MM.1S (cell line): ENCODE results near the gene AFAP1.

ENCODE experiments used
- DNase-seq: peaks from one replicate; pipeline ENCODE4 v3.0.0-alpha.2; 2015
- H2AFZ ChIP-seq: fragments of 300-600 bp; sonication (generic); 2 replicates; pipeline ENCODE4 v1.6.0; 2016; ENCODE audit warnings: antibody characterized with exemption, low read length
- H3F3A ChIP-seq: fragments of 300-600 bp; sonication (generic); 2 replicates; pipeline ENCODE4 v1.6.1; 2016; ENCODE audit warnings: mild to moderate bottlenecking, antibody characterized with exemption, low read length, moderate library complexity, mixed read lengths; ENCODE audit not compliant: insufficient read depth
- H3K27ac ChIP-seq: fragments of 300-600 bp; sonication (generic); 2 replicates; pipeline ENCODE4 v1.5.1; 2016; ENCODE audit warnings: mild to moderate bottlenecking, low read length
- H3K27me3 ChIP-seq: fragments of 300-600 bp; sonication (generic); replicated peaks from 2 replicates; pipeline ENCODE4 v1.6.0; 2016; ENCODE audit warnings: low read length; ENCODE audit not compliant: insufficient read depth
- H3K36me3 ChIP-seq: fragments of 300-600 bp; sonication (generic); replicated peaks from 2 replicates; pipeline ENCODE4 v1.6.1; 2016; ENCODE audit warnings: mild to moderate bottlenecking, low read length, mixed read lengths; ENCODE audit not compliant: insufficient read depth
- H3K4me1 ChIP-seq: fragments of 300-600 bp; sonication (generic); 2 replicates; pipeline ENCODE4 v1.6.1; 2016; ENCODE audit warnings: low read length, mixed read lengths
- H3K4me2 ChIP-seq: fragments of 300-600 bp; sonication (generic); 2 replicates; pipeline ENCODE4 v1.6.0; 2016; ENCODE audit warnings: low read depth, low read length
- H3K4me3 ChIP-seq: fragments of 300-600 bp; sonication (generic); 2 replicates; pipeline ENCODE4 v1.5.1; 2016; ENCODE audit warnings: low read length, mixed read lengths
- H3K79me2 ChIP-seq: fragments of 300-600 bp; sonication (generic); 2 replicates; pipeline ENCODE4 v1.6.1; 2016; ENCODE audit warnings: mixed run types, low read length, mixed read lengths
- H3K9ac ChIP-seq: fragments of 300-600 bp; sonication (generic); 2 replicates; pipeline ENCODE4 v1.6.1; 2016; ENCODE audit warnings: low read length, mixed read lengths
- H3K9me2 ChIP-seq: fragments of 300-600 bp; sonication (generic); replicated peaks from 2 replicates; pipeline ENCODE4 v1.6.1; 2016; ENCODE audit warnings: mild to moderate bottlenecking, low read length, mixed read lengths; ENCODE audit not compliant: insufficient read depth
- H3K9me3 ChIP-seq: fragments of 300-600 bp; sonication (generic); replicated peaks from 2 replicates; pipeline ENCODE4 v1.6.1; 2016; ENCODE audit warnings: mild to moderate bottlenecking, low read length, mixed read lengths; ENCODE audit not compliant: insufficient read depth
- H4K20me1 ChIP-seq: fragments of 300-600 bp; sonication (generic); 2 replicates; pipeline ENCODE4 v1.6.1; 2016; ENCODE audit warnings: mild to moderate bottlenecking, low read length, moderate library complexity, mixed read lengths; ENCODE audit not compliant: insufficient read depth
- EZH2 ChIP-seq: fragments of 300-600 bp; sonication (generic); optimal IDR thresholded peaks from 2 replicates; pipeline ENCODE3; 2017; ENCODE audit warnings: low read depth, mild to moderate bottlenecking, antibody characterized with exemption, low read length, mixed read lengths
- EZH2phosphoT487 ChIP-seq: fragments of 300-600 bp; sonication (generic); IDR thresholded peaks from 2 replicates; pipeline ENCODE4 v1.6.1; 2018; ENCODE audit warnings: antibody characterized with exemption, low read length
- TF ChIP-seq, protein P1 (sequence below): fragments of 300-600 bp; sonication (generic); IDR thresholded peaks from 2 replicates; pipeline ENCODE4 v1.5.1; 2016; ENCODE audit warnings: antibody characterized with exemption, low read length, mixed read lengths

AFAP1 gene

DNA sequence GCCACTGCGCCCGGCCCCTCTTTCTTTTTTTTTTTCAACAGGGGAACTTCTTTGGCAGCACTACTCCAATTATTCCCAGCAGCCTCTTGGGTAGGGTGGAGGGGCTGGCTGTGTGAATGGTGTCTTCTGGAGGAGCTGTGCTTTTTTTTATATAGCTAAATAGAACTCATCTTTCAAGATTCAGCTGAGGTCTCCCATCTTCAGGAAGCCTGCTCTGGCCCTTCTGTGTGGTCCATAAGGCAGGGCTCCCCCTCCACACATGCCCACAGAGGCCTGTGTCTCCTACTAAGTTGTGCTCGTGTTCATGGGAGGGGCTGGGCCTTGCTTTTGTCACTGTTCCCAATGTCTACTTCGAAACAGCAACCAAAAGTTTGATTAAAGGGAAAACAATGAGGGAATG is 116.8 kb downstream of the AFAP1 start:
- TF ChIP-seq EZH2phosphoT487 (no peak), EZH2 (no peak)
- TF ChIP-seq, protein P1, sequence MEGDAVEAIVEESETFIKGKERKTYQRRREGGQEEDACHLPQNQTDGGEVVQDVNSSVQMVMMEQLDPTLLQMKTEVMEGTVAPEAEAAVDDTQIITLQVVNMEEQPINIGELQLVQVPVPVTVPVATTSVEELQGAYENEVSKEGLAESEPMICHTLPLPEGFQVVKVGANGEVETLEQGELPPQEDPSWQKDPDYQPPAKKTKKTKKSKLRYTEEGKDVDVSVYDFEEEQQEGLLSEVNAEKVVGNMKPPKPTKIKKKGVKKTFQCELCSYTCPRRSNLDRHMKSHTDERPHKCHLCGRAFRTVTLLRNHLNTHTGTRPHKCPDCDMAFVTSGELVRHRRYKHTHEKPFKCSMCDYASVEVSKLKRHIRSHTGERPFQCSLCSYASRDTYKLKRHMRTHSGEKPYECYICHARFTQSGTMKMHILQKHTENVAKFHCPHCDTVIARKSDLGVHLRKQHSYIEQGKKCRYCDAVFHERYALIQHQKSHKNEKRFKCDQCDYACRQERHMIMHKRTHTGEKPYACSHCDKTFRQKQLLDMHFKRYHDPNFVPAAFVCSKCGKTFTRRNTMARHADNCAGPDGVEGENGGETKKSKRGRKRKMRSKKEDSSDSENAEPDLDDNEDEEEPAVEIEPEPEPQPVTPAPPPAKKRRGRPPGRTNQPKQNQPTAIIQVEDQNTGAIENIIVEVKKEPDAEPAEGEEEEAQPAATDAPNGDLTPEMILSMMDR, result no peak
- Histone ChIP-seq H3K27me3 (peaks cover 86% of the 10 kb centered on the region), H3K9me3 (no peaks in the 10 kb centered on the region), H2AFZ (no peak overlapping the region), H3K4me1 (0 out of 2 replicates have a peak, but pooled peaks cover 4% of the 10 kb centered on the region), H3K36me3 (no peaks in the 10 kb centered on the region), H3K4me2 (no peak overlapping the region), H3K9ac (no peak overlapping the region), H3K27ac (no peak overlapping the region), H3F3A (no peaks in the 10 kb centered on the region), H3K4me3 (no peak overlapping the region), H3K9me2 (no peaks in the 10 kb centered on the region), H4K20me1 (no peaks in the 10 kb centered on the region), H3K79me2 (no peaks in the 10 kb centered on the region)
- DNase-seq, result no peak

DNA sequence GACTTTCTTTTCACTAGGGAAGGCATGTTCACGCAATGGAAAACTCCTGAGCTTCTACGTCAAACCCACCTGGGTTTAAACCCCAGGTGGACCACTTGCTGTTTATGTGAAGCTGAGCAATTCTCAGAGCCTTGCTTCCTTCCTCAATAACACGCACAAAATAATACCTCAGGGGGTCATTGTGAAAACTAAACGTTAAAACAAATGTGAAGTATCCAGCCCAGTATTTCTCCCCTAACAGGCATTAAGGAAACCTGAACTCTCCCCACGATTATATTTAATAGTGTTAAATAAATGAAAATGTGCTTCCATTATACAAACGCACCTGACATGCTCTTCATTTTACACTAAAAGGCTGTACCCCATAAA is 117.5 kb downstream of the AFAP1 start:
- no peak for DNase-seq
- no peaks in the 10 kb centered on the region for H3K9me2 ChIP-seq

GRCh38 chr4:7821245-7822136 is 118.2 kb downstream of the AFAP1 start:
- Histone ChIP-seq H3K4me2 (peak overlapping the region; percentile 13; the same call in 1 of the 2 replicates), H3K4me1 (no peaks in the 10 kb centered on the region)

More for the DNA sequence above, 117.5 kb downstream of the AFAP1 start:
- H3K79me2 ChIP-seq, result no peaks in the 10 kb centered on the region
- H3F3A ChIP-seq, result no peaks in the 10 kb centered on the region
- no peak overlapping the region; the same call in 1 of the 2 replicates for H3K9ac ChIP-seq
- H3K27ac ChIP-seq, result no peak overlapping the region
- H3K4me1 ChIP-seq, result no peaks in the 10 kb centered on the region
- no peak overlapping the region for H3K4me3 ChIP-seq
- H3K4me2 ChIP-seq, result peak overlapping the region; percentile 13; the same call in 1 of the 2 replicates
- H4K20me1 ChIP-seq, result no peaks in the 10 kb centered on the region
- no peaks in the 10 kb centered on the region for H3K9me3 ChIP-seq
- H3K36me3 ChIP-seq, result no peaks in the 10 kb centered on the region
- H2AFZ ChIP-seq, result no peak overlapping the region; the same call in 1 of the 2 replicates
- TF ChIP-seq, protein P1, result no peak
- no peak for TF ChIP-seq EZH2phosphoT487
- no peak for TF ChIP-seq EZH2
- H3K27me3 ChIP-seq, result peaks cover 94% of the 10 kb centered on the region

More at GRCh38 chr4:7821245-7822136, 118.2 kb downstream of the AFAP1 start:
- no peak for DNase-seq
- H3K79me2 ChIP-seq, result no peaks in the 10 kb centered on the region
- H3K27me3 ChIP-seq, result peaks cover 94% of the 10 kb centered on the region
- no peaks in the 10 kb centered on the region for H4K20me1 ChIP-seq
- H2AFZ ChIP-seq, result no peak overlapping the region; the same call in 1 of the 2 replicates
- no peak overlapping the region for H3K27ac ChIP-seq
- no peak overlapping the region; the same call in 1 of the 2 replicates for H3K9ac ChIP-seq
- no peaks in the 10 kb centered on the region for H3K9me3 ChIP-seq
- TF ChIP-seq, protein P1, result no peak
- TF ChIP-seq EZH2phosphoT487 (no peak), EZH2 (no peak)
- H3F3A ChIP-seq, result no peaks in the 10 kb centered on the region
- no peaks in the 10 kb centered on the region for H3K36me3 ChIP-seq
- H3K4me3 ChIP-seq, result no peak overlapping the region
- no peaks in the 10 kb centered on the region for H3K9me2 ChIP-seq
